Liver (tissue), 9 donors: Measurements from ENCODE around the gene STARD9. TPM values are rescaled to one million over a fixed set of nuclear protein-coding genes. Genes with fewer than 3 reads are reported as not detected.

Experiments
- DNase-seq: peaks from one replicate; pipeline ENCODE4 v3.0.0-alpha.2; 2017; ENCODE audit warnings: low spot score
- H3K27ac ChIP-seq, 2 donors: one replicate each; pipeline ENCODE4 v1.7.0; 2013; ENCODE audit warnings: inconsistent platforms in 2 of 2, low read length in 2 of 2, control low read depth in 1 of 2, low read depth in 1 of 2, mild to moderate bottlenecking in 1 of 2
- H3K27me3 ChIP-seq, 4 donors: one replicate each; pipeline versions ENCODE4 v1.6.1 to v1.7.0; 2013; ENCODE audit warnings: low read length in 3 of 4, inconsistent platforms in 1 of 4, mild to moderate bottlenecking in 1 of 4, moderate library complexity in 1 of 4; ENCODE audit not compliant: control insufficient read depth in 4 of 4, insufficient read depth in 4 of 4
- H3K36me3 ChIP-seq, 4 donors: one replicate each; pipeline versions ENCODE4 v1.6.1 to v1.7.0; 2013; ENCODE audit warnings: low read length in 3 of 4, mild to moderate bottlenecking in 3 of 4, low read depth in 1 of 4, moderate library complexity in 1 of 4; ENCODE audit not compliant: control insufficient read depth in 4 of 4, insufficient read depth in 3 of 4
- H3K4me1 ChIP-seq, 4 donors: one replicate each; pipeline versions ENCODE4 v1.6.1 to v1.7.0; 2013; ENCODE audit warnings: low read length in 3 of 4, mild to moderate bottlenecking in 3 of 4, moderate library complexity in 1 of 4; ENCODE audit not compliant: control insufficient read depth in 4 of 4, insufficient read depth in 4 of 4
- H3K4me3 ChIP-seq, 3 donors: one replicate each; pipeline versions ENCODE4 v1.6.1 to v1.7.0; 2013; ENCODE audit warnings: low read length in 3 of 3, control low read depth in 1 of 3, low read depth in 1 of 3, mild to moderate bottlenecking in 1 of 3
- H3K9ac ChIP-seq, 2 donors: one replicate each; pipeline ENCODE4 v1.7.0; 2013; ENCODE audit warnings: low read length in 2 of 2, mild to moderate bottlenecking in 2 of 2, moderate library complexity in 2 of 2, control low read depth in 1 of 2, low read depth in 1 of 2
- H3K9me3 ChIP-seq, 4 donors: one replicate each; pipeline versions ENCODE4 v1.6.1 to v1.7.0; 2013; ENCODE audit warnings: low read length in 3 of 4; ENCODE audit not compliant: control insufficient read depth in 4 of 4
- ATF3 ChIP-seq: IDR thresholded peaks from 2 replicates; pipeline ENCODE4 v1.6.1; 2016; ENCODE audit warnings: antibody characterized with exemption
- CTCF ChIP-seq: fragments of 150-350 bp; IDR thresholded peaks from 2 replicates; pipeline ENCODE4 v1.5.1; 2017; ENCODE audit warnings: improper control_type of control experiment, low read depth, low read length; ENCODE audit not compliant: missing input control
- EGR1 ChIP-seq, 2 donors: IDR thresholded peaks; 2 replicates each; pipeline ENCODE4 v1.6.1; 2016 to 2018; ENCODE audit warnings: antibody characterized with exemption in 2 of 2, low read depth in 2 of 2
- FOXA1 ChIP-seq: IDR thresholded peaks from 2 replicates; pipeline ENCODE4 v1.6.1; 2016; ENCODE audit warnings: antibody characterized with exemption
- FOXA2 ChIP-seq: IDR thresholded peaks from 2 replicates; pipeline ENCODE4 v1.6.1; 2016; ENCODE audit warnings: antibody characterized with exemption
- HNF4A ChIP-seq, 2 donors: conservative IDR thresholded peaks; 2 replicates each; pipeline ENCODE4 v1.6.1; 2016; ENCODE audit warnings: antibody characterized with exemption in 2 of 2, mild to moderate bottlenecking in 2 of 2
- HNF4G ChIP-seq: IDR thresholded peaks from 2 replicates; pipeline ENCODE4 v1.6.1; 2016; ENCODE audit warnings: antibody characterized with exemption
- JUND ChIP-seq, 2 donors: IDR thresholded peaks; 2 replicates each; pipeline ENCODE4 v1.6.1; 2016; ENCODE audit warnings: antibody characterized with exemption in 2 of 2
- MAX ChIP-seq: IDR thresholded peaks from 2 replicates; pipeline ENCODE4 v1.6.1; 2016; ENCODE audit warnings: antibody characterized with exemption
- RAD21 ChIP-seq, 2 donors: IDR thresholded peaks; 2 replicates each; pipeline ENCODE4 v1.6.1; 2016; ENCODE audit warnings: antibody characterized with exemption in 2 of 2, mild to moderate bottlenecking in 2 of 2
- REST ChIP-seq: IDR thresholded peaks from 2 replicates; pipeline ENCODE4 v1.6.1; 2016; ENCODE audit warnings: antibody characterized with exemption, mild to moderate bottlenecking
- RXRA ChIP-seq, 2 donors: IDR thresholded peaks; 2 replicates each; pipeline ENCODE4 v1.6.1; 2017 to 2018; ENCODE audit warnings: antibody characterized with exemption in 2 of 2, mild to moderate bottlenecking in 1 of 2
- SP1 ChIP-seq: IDR thresholded peaks from 2 replicates; pipeline ENCODE4 v1.6.1; 2018; ENCODE audit warnings: antibody characterized with exemption, mild to moderate bottlenecking
- YY1 ChIP-seq: IDR thresholded peaks from 2 replicates; pipeline ENCODE4 v1.6.1; 2016; ENCODE audit warnings: antibody characterized with exemption, mild to moderate bottlenecking
- ZBTB33 ChIP-seq: IDR thresholded peaks from 2 replicates; pipeline ENCODE4 v1.6.1; 2016; ENCODE audit warnings: antibody characterized with exemption
- WGBS: extraction: QIAGEN DNeasy Blood & Tissue Kit; methylation state at CpG from one replicate; pipeline ENCODE4 v1.1.7; 2013; 5-methylcytosine and 5-hydroxymethylcytosine counted together
- polyA plus RNA-seq, 2 donors: library from polyadenylated mRNA; stranded (reverse) in 1 of 2; unstranded in 1 of 2; fragments of 200-250 nt in 1 of 2; fragments of >200 nt in 1 of 2; fragmentation: Nextera tagmentation in 1 of 2; extraction: Ambion mirVana in 1 of 2; gene quantifications; one replicate each; pipeline versions ENCODE4 v1.2.1 to v1.2.3, GENCODE V29; 2013 to 2015
- total RNA-seq, 2 donors: library from RNA; depleted of rRNA; stranded (reverse); fragments of >200 nt; gene quantifications; one replicate each; pipeline ENCODE4 v1.2.3, GENCODE V29; 2014
- donor health status: healthy.
- donor health status: healthy.
- donor health status: healthy.
- donor health status: healthy.
- donor health status: healthy.

Gene STARD9
- total and polyA plus RNA-seq, 4 donors: 0.26 to 3.9 (median 0.54) TPM

GRCh38 chr15:42576776-42577175, 1.4 kb downstream of the STARD9 start (continued):
- TF ChIP-seq MAX: no peak
- TF ChIP-seq CTCF: no peak

GRCh38 chr15:42577514-42578031, 2.2 kb downstream of the STARD9 start:
- H3K27me3 ChIP-seq: no peaks in the 10 kb centered on the region
- no peaks in the 10 kb centered on the region for H3K36me3 ChIP-seq
- no peak overlapping the region for H3K27ac ChIP-seq
- no peak overlapping the region for H3K4me3 ChIP-seq
- TF ChIP-seq ATF3 (no peak), HNF4G (no peak), RXRA (IDR thresholded peaks at IDR 0.05) (no peak), MAX (no peak), SP1 (no peak), RAD21 (IDR thresholded peaks at IDR 0.05) (no peak), EGR1 (IDR thresholded peaks at IDR 0.05; ENCODE audit: low read depth in 2 of 2) (no peak), ZBTB33 (no peak), HNF4A (conservative IDR thresholded peaks at IDR 0.05) (no peak), FOXA2 (no peak), YY1 (no peak), FOXA1 (no peak), REST (no peak), CTCF (no peak), JUND (IDR thresholded peaks at IDR 0.05) (no peak)
- no peak overlapping the region for H3K9ac ChIP-seq
- H3K9me3 ChIP-seq: no peaks in the 10 kb centered on the region
- peaks cover 6 to 18% (median 10%) of the 10 kb centered on the region in 4 donors for H3K4me1 ChIP-seq
- WGBS: 62% methylated on average over 1 of the region's 1 CpG
- no peak for DNase-seq
